GM15510 (cell line): ENCODE data around the gene SLC35G1.

Experiments used
- POLR2A ChIP-seq: IDR thresholded peaks from 3 replicates; pipeline ENCODE4 v1.6.1; 2011; ENCODE audit warnings: borderline replicate concordance; ENCODE audit not compliant: insufficient read length; ENCODE audit errors: extremely low read depth

SLC35G1 gene

DNA sequence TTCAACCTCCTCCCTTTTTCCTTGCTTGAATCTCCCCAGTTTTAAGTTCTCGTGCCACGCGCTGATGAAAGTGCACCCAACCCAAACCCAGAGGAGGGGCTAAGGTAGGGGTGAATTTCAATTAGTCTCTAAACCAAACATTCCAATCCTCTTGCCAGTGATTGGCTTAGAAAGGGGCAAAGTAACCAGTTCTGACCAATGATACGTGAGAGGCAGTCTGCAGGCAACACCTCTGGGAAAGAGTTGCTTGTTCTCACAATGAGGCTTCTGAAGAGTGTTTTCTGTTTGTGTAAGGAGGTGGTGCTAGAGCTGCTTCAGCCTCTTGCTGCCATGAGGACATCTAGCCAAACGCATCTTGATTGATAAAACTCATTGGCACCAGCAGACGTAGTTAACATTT lies 21.8 kb downstream of the SLC35G1 start:
- TF ChIP-seq POLR2A: no peak

DNA sequence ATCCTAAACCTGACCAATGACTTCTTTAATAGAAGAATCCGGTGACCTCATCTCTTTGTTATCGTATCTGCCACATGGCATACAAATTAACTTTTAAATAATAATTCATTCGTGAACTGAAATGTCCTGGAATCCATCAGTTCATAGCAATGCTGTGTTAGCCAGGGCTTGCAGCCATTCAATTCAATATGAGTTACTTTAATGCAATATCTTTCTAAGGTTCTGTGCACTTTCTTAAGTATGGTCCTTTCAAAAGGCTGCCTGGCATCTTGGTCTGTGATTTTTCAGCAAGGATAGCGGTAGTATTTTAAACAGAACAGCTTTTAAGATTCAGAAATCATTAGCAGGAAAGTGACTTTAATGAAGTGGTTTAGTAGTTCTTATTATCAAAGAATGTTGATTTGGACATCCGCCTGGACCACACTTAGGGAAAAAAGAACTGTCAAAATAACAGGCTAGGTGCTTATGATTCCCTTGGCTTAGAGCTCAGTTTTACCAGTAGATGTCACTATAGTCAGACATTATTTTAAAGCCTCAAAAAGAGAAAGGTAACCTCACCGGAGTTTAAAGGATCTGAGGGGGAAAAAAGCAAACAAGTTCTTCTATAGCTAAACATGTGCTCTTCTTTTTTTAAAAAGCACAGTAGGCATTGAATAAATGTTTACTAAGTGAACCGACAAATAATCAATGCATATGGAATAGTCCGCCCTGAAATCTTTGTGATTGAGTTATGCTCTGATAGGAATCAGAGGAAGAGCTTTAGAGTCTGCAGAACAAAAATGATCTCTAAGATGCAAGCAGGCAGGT lies 22.7 kb downstream of the SLC35G1 start:
- no peak for TF ChIP-seq POLR2A

DNA sequence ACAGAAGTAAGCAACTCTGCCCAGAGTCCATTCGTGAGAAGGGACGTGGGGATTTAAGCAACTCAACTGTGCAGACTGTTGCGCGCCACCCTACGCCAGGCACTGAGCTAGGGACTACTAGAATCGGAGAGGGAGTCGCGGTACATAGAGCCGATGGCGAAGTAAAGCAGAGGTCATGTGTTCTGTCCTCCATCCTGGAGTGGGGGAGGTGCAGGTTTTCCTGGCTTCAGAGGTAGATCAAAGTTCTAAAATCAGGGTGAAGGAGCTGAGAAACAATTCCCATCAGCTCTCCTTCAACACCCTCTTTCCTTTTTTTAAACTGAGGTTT lies 23.2 kb downstream of the SLC35G1 start:
- no peak for TF ChIP-seq POLR2A

DNA sequence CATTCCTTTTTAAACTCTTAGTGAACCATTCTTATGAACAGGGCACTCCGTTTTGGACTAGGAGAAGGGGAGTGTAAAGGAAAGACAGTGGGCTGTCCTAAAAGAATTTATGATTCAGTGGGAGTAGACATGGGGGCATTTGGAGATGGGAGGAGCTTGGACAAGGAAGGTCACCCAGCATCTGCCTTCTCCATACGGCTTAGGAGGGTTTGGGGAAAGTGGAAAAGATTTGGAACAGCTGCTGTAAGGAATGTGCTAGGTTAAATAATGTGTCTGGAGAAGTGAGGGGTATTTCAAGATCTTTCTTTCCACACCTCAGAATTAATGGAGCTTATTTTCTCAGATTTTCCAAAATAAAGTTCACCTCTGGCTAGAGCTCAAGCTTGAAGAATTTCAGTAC lies 24.0 kb downstream of the SLC35G1 start:
- no peak for TF ChIP-seq POLR2A

DNA sequence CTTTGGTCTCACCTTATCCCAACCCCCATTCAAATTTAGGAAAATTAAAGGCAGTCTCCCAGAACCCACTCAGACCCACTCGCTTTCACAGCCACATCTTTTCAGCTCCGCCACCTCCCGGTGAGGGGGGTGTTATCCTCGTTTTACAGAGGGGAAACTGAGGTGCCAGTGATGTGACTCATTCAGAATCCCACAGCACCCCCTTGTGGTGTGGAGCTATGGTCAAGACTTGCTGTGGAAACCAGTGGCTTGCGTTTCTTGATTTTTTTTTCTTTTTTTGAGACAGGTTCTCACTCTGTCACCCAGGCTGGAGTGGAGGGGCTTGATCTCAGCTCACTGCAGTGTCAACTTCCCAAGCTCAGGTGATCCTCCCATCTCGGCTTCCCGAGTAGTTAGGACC lies 27.6 kb downstream of the SLC35G1 start:
- TF ChIP-seq POLR2A: no peak

DNA sequence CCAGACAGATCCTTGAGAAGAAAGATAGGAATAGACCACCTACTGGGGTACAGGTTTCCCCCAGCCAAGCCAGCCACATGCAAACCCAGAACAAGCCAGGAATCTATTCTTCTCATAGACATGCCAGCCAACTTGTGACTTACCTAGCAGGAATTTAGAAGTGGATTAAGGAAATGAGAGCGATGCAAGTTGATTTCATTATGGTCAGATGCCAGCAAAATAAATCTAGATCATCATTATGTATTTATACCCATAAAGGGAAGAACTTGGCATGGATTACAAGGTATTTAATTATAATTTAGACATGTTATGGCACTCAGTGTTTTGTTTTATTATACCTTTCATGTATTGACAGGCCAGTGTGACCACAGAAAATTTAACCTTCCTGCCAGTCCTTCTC lies 32.8 kb downstream of the SLC35G1 start:
- no peak for TF ChIP-seq POLR2A

DNA sequence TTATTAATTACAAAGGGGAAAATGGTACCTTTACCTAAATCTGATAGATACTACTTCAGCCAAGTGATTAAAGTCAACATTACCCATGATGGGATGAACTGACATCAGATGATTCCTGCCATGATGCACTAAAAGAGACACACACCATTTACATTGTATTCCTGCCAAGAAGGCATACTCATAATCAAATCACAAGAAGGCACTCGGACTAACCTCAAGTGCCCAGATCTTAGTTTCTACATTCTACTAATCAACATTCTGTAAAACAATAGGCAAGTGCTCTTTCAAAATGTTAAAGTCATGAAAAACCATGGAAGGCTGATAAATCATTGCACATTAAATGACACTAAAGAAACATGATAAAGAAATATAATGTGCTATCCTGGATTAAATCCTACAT lies 44.4 kb downstream of the SLC35G1 start:
- no peak for TF ChIP-seq POLR2A

DNA sequence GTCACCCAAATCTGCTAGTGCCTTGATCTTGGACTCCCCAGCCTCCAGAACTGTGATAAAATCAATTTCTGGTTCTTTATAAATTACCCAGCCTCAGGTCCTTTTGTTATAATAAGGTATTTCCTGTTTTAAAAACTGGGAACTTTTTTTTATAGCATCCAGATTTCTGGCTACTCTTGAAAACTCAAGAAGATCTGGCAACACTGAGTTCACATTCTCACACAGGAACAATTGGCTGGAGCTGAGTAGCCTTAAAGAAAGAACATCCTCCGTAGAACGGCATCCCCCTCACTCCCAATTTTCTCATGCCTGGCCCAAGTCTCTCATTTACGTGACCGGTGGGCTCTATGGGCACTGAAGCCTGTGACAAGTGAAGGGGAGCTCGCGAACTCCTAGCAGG lies 47.1 kb downstream of the SLC35G1 start:
- no peak for TF ChIP-seq POLR2A

DNA sequence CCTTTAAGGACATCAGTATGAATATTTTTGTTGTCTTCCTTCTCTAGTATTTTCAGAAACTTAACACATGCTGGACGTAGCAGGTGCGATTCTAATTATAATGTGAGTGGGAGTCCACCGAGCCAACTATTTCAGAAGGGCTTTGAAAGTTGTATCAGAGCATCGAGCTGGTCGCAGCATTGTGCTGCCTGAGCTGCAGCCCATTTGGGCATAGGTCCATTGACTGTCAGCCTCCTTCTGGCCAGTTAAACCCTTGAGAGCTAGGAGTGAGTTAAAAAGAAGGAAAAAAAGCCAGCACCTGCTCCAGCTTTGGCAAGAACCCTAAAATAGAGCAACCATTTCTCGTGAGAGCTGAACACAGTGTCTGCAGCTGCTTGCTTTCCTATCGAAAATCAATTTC lies 47.8 kb downstream of the SLC35G1 start:
- no peak for TF ChIP-seq POLR2A

DNA sequence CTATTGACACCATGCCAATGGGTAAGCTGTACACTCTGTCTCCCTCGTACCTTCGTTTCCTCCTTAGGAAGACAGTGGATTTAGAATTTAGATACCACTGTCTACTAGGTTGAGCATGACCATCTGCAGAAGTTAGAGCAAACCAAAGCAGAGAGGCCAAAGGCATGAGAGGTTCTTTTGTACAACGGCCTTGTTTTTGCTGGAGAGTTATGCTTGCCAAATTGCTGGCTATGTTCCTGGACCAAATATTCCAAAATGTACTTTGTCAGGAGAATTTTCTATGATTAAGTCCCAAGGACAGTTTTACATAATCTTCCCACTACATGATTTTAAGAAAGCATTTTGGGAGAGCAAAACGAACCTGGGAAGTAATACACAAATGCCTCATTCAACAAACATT lies 52.0 kb downstream of the SLC35G1 start:
- TF ChIP-seq POLR2A: no peak

DNA sequence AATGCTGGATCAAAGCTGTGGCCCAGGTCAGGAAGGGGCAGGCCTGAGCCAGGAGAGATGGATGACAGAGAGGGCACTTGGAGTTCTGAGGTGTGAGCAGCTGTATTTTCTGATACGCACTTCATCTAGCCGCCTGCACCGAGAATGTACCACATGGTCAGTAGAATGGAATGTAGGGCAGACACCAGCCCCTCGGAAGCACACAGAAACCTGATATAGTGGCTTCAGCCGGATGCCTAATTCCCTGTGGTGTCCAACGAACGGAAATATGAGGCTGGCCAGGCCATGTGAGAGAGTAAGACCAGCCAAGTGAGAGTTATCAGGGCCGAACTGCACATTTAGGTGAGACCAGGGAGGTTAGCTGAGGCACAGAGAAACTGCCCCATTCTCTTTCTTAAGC lies 53.3 kb downstream of the SLC35G1 start:
- TF ChIP-seq POLR2A: no peak

DNA sequence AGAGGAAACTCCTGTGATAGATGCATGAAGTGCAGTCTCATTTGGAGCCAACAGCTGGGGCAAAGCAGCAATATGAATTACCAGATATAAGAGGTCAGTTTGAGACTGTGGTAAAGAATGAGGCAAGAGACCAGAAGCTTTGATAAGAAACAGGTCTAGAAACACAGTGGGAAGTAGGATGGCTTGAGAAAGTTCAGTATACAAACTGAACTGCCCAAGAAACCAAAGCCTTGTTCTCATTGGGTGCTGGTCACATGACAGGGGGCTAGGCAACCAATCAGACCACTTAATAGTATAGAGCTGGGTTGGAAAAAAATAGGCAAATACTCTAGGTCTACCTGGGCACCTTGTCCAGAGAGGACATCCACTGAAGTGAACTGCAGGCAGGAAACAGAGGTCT lies 53.7 kb downstream of the SLC35G1 start:
- TF ChIP-seq POLR2A: no peak

DNA sequence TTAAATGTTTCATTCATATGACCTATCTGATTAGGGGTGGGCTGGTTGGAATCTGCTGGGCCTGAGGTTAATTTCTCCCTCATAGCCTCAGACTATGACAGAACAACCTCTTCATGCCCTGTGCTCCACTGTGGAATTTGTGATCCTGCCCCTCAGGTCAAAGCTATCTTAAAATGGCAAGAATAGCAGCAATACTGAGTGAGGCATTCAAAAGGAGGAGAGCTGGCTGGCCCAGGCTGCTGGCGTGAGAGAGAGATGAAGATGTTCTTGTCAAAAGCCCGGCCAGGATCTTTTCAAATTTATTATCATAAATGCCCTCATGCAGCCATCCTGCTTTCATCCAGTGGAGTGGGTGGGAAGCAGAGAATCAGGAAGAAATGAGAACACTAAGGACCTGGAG lies 58.1 kb downstream of the SLC35G1 start:
- TF ChIP-seq POLR2A: no peak
